BJ (cell line): ENCODE results near the gene KDM4B. TPM values are rescaled to one million over a fixed set of nuclear protein-coding genes. Genes with fewer than 3 reads are reported as not detected.

ENCODE experiments used
- CTCF ChIA-PET: fragments of 350-600 bp; formaldehyde crosslinking; extraction: SDS; loops from one replicate; lab custom pipeline; 2021; ENCODE audit warnings: antibody characterized with exemption, inconsistent platforms; lab: Yijun Ruan, JAX
- POLR2A ChIA-PET: fragments of 300-600 bp; sonication (Branson Sonifier 250); formaldehyde crosslinking; extraction: SDS; loops from one replicate; lab custom pipeline; 2021; ENCODE audit warnings: antibody characterized with exemption; lab: Charles Lee
- DNase-seq: peaks from one replicate; pipeline ENCODE4 v3.0.0-alpha.2; 2011; ENCODE audit warnings: low read depth
- H3K27me3 ChIP-seq: 2 replicates; pipeline ENCODE4 v1.6.0; 2011; ENCODE audit warnings: low read length; ENCODE audit not compliant: control insufficient read depth, insufficient read depth
- H3K36me3 ChIP-seq: 2 replicates; pipeline ENCODE4 v1.5.1; 2011; ENCODE audit warnings: low read length; ENCODE audit not compliant: control insufficient read depth, insufficient read depth
- H3K4me3 ChIP-seq: 2 replicates; pipeline ENCODE4 v1.5.1; 2011; ENCODE audit warnings: low read depth, mild to moderate bottlenecking, control low read depth, low read length
- polyA plus RNA-seq: library from polyadenylated mRNA; depleted of rRNA; stranded (reverse); fragments of >200 nt; gene quantifications from 2 replicates; pipeline ENCODE4 v1.2.3, GENCODE V29; 2011
- TF ChIP-seq, protein P1 (sequence below): IDR thresholded peaks from 2 replicates; pipeline ENCODE4 v1.5.1; 2011; ENCODE audit warnings: low read depth, mild to moderate bottlenecking, control low read depth, inconsistent platforms, low read length, moderate library complexity; ENCODE audit not compliant: insufficient read depth

KDM4B gene
- polyA plus RNA-seq, 1 experiment = 15.2 TPM

DNA sequence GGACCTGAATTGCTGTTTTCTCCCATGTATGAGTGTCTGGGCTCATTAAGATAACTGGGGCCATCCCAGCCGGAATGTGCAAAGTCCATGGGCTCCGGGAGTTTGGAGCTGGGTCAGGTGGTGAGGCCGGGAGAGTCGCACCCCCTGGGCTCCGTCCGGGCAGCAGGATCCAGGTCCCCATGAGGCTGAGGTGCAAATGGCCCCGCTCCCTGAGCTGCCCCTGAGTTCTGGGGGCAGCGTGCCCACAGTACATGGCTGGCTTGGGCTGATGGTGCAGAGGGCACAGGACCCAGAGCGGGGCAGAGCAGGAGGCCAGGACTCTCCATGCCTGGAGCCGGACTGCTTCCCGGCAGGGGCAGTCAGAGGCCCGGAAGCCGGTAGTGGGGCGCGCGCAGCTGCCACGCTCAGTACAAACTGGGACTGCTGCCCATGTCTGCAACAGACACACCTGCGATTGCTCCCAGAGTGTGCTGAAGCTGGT lies 136.0 kb downstream of the KDM4B start:
- CTCF ChIA-PET = no interaction called here
- no peak for DNase-seq
- H3K36me3 ChIP-seq = peaks cover 29% of the 10 kb centered on the region
- no peak overlapping the region for H3K4me3 ChIP-seq
- no peaks in the 10 kb centered on the region for H3K27me3 ChIP-seq
- TF ChIP-seq, protein P1, sequence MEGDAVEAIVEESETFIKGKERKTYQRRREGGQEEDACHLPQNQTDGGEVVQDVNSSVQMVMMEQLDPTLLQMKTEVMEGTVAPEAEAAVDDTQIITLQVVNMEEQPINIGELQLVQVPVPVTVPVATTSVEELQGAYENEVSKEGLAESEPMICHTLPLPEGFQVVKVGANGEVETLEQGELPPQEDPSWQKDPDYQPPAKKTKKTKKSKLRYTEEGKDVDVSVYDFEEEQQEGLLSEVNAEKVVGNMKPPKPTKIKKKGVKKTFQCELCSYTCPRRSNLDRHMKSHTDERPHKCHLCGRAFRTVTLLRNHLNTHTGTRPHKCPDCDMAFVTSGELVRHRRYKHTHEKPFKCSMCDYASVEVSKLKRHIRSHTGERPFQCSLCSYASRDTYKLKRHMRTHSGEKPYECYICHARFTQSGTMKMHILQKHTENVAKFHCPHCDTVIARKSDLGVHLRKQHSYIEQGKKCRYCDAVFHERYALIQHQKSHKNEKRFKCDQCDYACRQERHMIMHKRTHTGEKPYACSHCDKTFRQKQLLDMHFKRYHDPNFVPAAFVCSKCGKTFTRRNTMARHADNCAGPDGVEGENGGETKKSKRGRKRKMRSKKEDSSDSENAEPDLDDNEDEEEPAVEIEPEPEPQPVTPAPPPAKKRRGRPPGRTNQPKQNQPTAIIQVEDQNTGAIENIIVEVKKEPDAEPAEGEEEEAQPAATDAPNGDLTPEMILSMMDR = no peak
- POLR2A ChIA-PET = no interaction called here

DNA sequence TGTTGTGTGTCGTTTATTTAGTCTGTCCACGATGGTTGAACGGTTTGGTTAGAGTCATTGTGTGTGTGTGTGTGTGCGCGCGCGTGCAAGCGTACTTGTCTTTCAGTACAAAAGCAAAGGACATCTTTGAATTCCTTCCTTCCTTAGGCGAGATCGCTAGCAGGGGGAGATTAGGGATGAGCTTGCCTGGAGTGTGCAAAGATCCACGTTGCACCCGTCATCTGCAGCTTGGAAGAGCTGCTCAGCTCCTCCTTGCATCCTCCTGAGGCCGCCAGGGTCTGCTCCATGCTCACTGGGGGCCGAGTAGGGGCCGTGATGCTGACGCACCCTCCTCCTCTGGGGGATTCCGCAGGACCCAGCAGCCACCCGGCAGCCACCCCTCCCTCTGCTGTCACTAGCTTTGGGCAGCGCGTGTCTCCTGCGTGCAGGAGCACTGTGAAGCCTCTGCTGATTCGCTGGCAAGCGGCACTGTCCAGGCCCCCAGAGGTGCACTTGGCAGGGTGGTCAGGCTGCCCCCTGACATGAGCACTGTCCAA lies 137.3 kb downstream of the KDM4B start:
- CTCF ChIA-PET = no interaction called here
- DNase-seq = no peak
- peaks cover 34% of the 10 kb centered on the region for H3K36me3 ChIP-seq
- no peaks in the 10 kb centered on the region for H3K27me3 ChIP-seq
- TF ChIP-seq, protein P1 = no peak
- no peak overlapping the region for H3K4me3 ChIP-seq
- POLR2A ChIA-PET = no interaction called here

DNA sequence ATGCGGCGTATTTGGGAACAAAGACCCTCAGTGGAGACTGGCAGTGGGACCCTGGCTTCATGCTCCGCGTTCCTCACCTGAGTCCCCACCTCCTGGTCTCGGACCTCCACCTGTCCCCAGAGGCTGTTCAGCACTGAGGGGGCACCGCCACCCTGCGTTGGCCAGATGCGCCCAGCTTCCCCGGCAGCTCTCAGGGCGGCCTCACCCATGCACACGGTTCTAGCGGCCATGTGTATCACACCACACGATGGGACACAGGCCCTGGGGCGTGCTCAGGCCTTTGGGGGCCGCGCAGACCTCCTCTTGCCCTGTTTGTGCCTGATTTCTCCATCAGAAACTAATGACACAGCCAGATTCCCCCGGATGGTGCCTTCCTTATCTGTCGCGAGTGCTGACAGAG lies 138.1 kb downstream of the KDM4B start:
- no peaks in the 10 kb centered on the region for H3K27me3 ChIP-seq
- ChIA-PET POLR2A (no interaction called here), CTCF (no interaction called here)
- TF ChIP-seq, protein P1 = no peak
- DNase-seq = no peak
- no peak overlapping the region for H3K4me3 ChIP-seq
- H3K36me3 ChIP-seq = peaks cover 36% of the 10 kb centered on the region

DNA sequence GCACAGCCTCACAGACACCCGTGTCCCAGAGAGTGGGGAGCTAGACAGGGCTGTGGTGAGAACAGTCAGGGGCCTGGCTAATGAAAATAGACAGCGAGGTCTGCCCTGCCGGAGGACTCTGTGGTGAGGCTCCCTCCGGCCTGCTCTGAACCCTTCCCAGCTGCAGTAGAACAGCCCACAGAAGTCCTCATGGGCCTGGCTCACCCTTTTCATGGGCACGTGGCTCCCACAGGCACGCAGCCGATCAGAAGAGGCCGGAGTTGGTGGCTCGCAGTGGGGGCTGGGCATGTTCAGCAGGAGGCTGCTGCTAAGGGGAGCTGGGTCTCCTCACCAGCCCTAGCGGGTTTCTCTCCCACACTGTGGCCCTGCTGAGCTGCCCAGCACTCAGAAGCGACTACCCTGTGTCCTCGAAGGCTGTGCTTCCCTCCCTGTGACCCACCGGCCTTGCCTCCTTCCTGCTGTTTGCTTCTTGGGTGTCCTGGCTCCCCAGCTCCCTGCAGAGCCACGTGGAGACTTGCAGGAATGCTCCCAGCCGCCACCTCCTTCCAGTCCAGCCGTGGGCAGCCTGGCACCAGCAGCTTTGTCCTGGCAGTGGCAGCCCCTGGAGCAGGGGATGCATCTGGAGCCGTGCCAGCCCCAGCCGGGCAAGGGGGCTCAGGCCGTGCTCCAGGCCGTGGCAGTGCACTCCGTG lies 138.7 kb downstream of the KDM4B start:
- POLR2A ChIA-PET = no interaction called here
- Histone ChIP-seq H3K4me3 (no peak overlapping the region), H3K36me3 (peaks cover 35% of the 10 kb centered on the region), H3K27me3 (no peaks in the 10 kb centered on the region)
- CTCF ChIA-PET = interaction anchor here (0.9 kb wide), 1 partner anchor 21 kb away, joined by 3 read pairs; no protein-coding TSS in a partner anchor
- DNase-seq = no peak
- TF ChIP-seq, protein P1 = no peak

DNA sequence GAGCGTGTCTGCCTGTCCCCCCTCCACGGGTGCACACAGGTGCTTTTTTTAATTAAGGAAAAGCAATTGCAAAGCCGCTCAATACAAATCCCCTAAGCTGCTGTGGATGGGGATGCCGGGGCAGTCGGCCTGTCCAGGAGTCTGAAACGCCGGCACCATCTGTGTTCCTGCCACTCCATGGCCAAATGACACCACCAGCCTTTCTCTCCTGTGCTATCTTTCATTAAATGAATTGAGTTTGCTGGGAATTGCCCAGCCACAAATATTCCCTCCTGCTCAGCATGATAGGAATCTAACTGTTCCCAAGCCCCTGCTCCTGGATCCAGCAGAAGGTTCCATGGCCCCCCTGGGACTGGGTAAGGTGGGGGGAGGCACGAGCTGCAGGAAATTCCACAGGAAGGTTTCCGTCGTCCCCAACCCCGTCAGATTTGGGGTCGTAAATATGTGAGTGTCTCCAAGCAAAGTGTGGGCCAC lies 139.2 kb downstream of the KDM4B start:
- CTCF ChIA-PET = interaction anchor here (0.9 kb wide), 1 partner anchor 20 kb away, joined by 3 read pairs; no protein-coding TSS in a partner anchor
- H3K4me3 ChIP-seq = no peak overlapping the region
- TF ChIP-seq, protein P1 = no peak
- H3K27me3 ChIP-seq = no peaks in the 10 kb centered on the region
- POLR2A ChIA-PET = no interaction called here
- H3K36me3 ChIP-seq = peaks cover 33% of the 10 kb centered on the region
- DNase-seq = no peak
